Kidney (tissue), 14 donors: ENCODE results near the gene PPFIA4. TPM values are rescaled to one million over a fixed set of nuclear protein-coding genes. Genes with fewer than 3 reads are reported as not detected.

Experiments
- DNase-seq, 5 donors: peaks; one replicate each; pipeline ENCODE4 v3.0.0-alpha.2; 2013 to 2020
- FAIRE-seq: peaks from 2 replicates; lab custom pipeline; 2012; peaks lifted over from hg19 to GRCh38; lab: Jason Lieb, UNC
- H3K27ac ChIP-seq, 2 donors: one replicate each; pipeline ENCODE4 v1.7.0; 2013; ENCODE audit warnings: low read depth in 2 of 2, low read length in 2 of 2, inconsistent platforms in 1 of 2
- H3K27me3 ChIP-seq: one replicate; pipeline ENCODE4 v1.7.1; 2013; ENCODE audit warnings: low read length, inconsistent platforms; ENCODE audit not compliant: control insufficient read depth, insufficient read depth
- H3K36me3 ChIP-seq, 3 donors: one replicate each; pipeline versions ENCODE4 v1.7.0 to v1.7.1; 2013; ENCODE audit warnings: low read length in 3 of 3, control low read depth in 1 of 3, inconsistent platforms in 1 of 3; ENCODE audit not compliant: insufficient read depth in 3 of 3, control insufficient read depth in 2 of 3
- H3K4me1 ChIP-seq, 3 donors: one replicate each; pipeline versions ENCODE4 v1.7.0 to v1.7.1; 2013; ENCODE audit warnings: low read length in 3 of 3, inconsistent platforms in 1 of 3, low read depth in 1 of 3; ENCODE audit not compliant: control insufficient read depth in 2 of 3, insufficient read depth in 2 of 3
- H3K4me3 ChIP-seq, 3 donors: one replicate each; pipeline versions ENCODE4 v1.7.0 to v1.8.1; 2013; ENCODE audit warnings: low read length in 3 of 3, control low read depth in 1 of 3, inconsistent platforms in 1 of 3
- H3K9ac ChIP-seq, 3 donors: one replicate each; pipeline versions ENCODE4 v1.7.0 to v1.7.1; 2013; ENCODE audit warnings: low read length in 3 of 3, control low read depth in 1 of 3, inconsistent platforms in 1 of 3
- H3K9me3 ChIP-seq, 3 donors: one replicate each; pipeline versions ENCODE4 v1.7.0 to v1.7.1; 2013; ENCODE audit warnings: low read length in 3 of 3, control low read depth in 1 of 3, inconsistent platforms in 1 of 3; ENCODE audit not compliant: control insufficient read depth in 2 of 3, insufficient read depth in 1 of 3
- intact Hi-C: fragments of 100-400 bp; cut with DNase I; formaldehyde crosslinking; loops from one replicate; pipeline ENCODE4 v1.11.1; 2022
- polyA plus RNA-seq: library from polyadenylated mRNA; stranded (reverse); fragments of 350-450 nt; fragmentation: Illumina TruSeq; extraction: RNeasy Lipid Tissue Mini Kit (QIAGEN cat#74804); gene quantifications from one replicate; pipeline ENCODE4 v1.2.3, GENCODE V29; 2014; ENCODE audit warnings: low read depth, low replicate concordance; ENCODE audit not compliant: insufficient read depth
- total RNA-seq: library from RNA; stranded (reverse); fragmentation: NEBNext Ultra II Directional; extraction: Animal tissue kit (Norgen Biotek cat#: 25700); gene quantifications from one replicate; pipeline ENCODE4 v1.2.1, GENCODE V29; 2021
- TF ChIP-seq, protein P1 (sequence below): IDR thresholded peaks from 3 replicates; pipeline ENCODE4 v1.5.1; 2012; ENCODE audit warnings: mild to moderate bottlenecking, moderate library complexity, borderline replicate concordance; ENCODE audit not compliant: insufficient read depth; ENCODE audit errors: extremely low read depth
- donor health status: control.
- donor health status: control.
- donor health status: control.
- donor health status: control.
- donor health status: control.
- donor health status: DM: yes; HTN: yes; CAD: no.
- donor health status: Normal renal cell carcinoma (clear cell type).

The PPFIA4 gene
- total and polyA plus RNA-seq, 2 donors from 2014 or later, result 1.7 to 5.2 TPM

GRCh38 chr1:203082571-203083462 is 56.5 kb downstream of the PPFIA4 start:
- intact Hi-C loops, result no loop called here
- Histone ChIP-seq H3K4me3 (no peak overlapping the region), H3K36me3 (no peaks in the 10 kb centered on the region), H3K9ac (no peak overlapping the region), H3K9me3 (no peaks in the 10 kb centered on the region), H3K27ac (no peak overlapping the region), H3K4me1 (peaks cover 0 to 9% (median 4%) of the 10 kb centered on the region in 3 donors), H3K27me3 (no peaks in the 10 kb centered on the region)
- DNase-seq (peak in 1 of 5 donors; percentile 33), FAIRE-seq (no peak)
- TF ChIP-seq, protein P1, sequence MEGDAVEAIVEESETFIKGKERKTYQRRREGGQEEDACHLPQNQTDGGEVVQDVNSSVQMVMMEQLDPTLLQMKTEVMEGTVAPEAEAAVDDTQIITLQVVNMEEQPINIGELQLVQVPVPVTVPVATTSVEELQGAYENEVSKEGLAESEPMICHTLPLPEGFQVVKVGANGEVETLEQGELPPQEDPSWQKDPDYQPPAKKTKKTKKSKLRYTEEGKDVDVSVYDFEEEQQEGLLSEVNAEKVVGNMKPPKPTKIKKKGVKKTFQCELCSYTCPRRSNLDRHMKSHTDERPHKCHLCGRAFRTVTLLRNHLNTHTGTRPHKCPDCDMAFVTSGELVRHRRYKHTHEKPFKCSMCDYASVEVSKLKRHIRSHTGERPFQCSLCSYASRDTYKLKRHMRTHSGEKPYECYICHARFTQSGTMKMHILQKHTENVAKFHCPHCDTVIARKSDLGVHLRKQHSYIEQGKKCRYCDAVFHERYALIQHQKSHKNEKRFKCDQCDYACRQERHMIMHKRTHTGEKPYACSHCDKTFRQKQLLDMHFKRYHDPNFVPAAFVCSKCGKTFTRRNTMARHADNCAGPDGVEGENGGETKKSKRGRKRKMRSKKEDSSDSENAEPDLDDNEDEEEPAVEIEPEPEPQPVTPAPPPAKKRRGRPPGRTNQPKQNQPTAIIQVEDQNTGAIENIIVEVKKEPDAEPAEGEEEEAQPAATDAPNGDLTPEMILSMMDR, result no peak

DNA sequence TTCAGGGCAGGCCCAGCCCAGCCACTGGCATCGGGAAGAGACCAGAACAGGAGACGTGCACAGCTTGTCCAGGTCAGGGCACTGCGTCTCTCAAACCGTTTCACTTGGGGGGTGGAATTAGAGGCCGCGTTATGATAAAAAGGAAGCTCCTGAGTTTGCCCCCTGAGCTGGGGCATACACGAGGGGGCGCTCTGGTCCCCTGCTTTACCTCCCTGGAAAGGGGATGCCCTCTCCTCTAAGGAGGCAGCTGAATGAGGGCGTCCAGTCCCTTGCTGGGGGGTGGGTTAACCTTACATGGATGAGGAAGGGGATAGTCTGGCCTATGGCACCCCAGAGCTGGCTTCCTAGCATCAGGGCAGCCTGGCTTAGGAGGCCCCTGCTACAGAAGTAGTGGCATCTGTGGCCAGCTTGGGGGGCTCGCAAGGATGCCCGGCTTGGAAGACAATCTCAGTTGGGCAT is 57.2 kb downstream of the PPFIA4 start:
- Histone ChIP-seq H3K27ac (no peak overlapping the region), H3K9me3 (no peaks in the 10 kb centered on the region), H3K27me3 (no peaks in the 10 kb centered on the region), H3K36me3 (no peaks in the 10 kb centered on the region), H3K9ac (no peak overlapping the region), H3K4me3 (no peak overlapping the region), H3K4me1 (peaks cover 0 to 9% (median 4%) of the 10 kb centered on the region in 3 donors)
- intact Hi-C loops, result no loop called here
- peak in 1 of 5 donors; percentile 28 for DNase-seq
- TF ChIP-seq, protein P1, result no peak
- FAIRE-seq, result no peak

GRCh38 chr1:203084588-203085527 is 58.6 kb downstream of the PPFIA4 start:
- peaks cover 0 to 9% (median 4%) of the 10 kb centered on the region in 3 donors for H3K4me1 ChIP-seq
- H3K4me3 ChIP-seq, result no peak overlapping the region
- H3K9me3 ChIP-seq, result no peaks in the 10 kb centered on the region
- H3K9ac ChIP-seq, result no peak overlapping the region
- no peak overlapping the region for H3K27ac ChIP-seq
- no peaks in the 10 kb centered on the region for H3K27me3 ChIP-seq
- FAIRE-seq (no peak), DNase-seq (peak in 1 of 5 donors; percentile 41)
- no peaks in the 10 kb centered on the region for H3K36me3 ChIP-seq
- intact Hi-C loops, result no loop called here
- TF ChIP-seq, protein P1, result no peak
